ENCODE results near the gene CSNK1D.

GRCh38 chr17:82214012-82214628, 59.4 kb downstream of the CSNK1D start:
- TF ChIP-seq POLR2AphosphoS5 (IDR thresholded peaks at IDR 0.05) (no peak), POLR2A (IDR thresholded peaks at IDR 0.05) (no peak), EP300 (IDR thresholded peaks at IDR 0.05) (no peak)
- TF ChIP-seq, protein P1, sequence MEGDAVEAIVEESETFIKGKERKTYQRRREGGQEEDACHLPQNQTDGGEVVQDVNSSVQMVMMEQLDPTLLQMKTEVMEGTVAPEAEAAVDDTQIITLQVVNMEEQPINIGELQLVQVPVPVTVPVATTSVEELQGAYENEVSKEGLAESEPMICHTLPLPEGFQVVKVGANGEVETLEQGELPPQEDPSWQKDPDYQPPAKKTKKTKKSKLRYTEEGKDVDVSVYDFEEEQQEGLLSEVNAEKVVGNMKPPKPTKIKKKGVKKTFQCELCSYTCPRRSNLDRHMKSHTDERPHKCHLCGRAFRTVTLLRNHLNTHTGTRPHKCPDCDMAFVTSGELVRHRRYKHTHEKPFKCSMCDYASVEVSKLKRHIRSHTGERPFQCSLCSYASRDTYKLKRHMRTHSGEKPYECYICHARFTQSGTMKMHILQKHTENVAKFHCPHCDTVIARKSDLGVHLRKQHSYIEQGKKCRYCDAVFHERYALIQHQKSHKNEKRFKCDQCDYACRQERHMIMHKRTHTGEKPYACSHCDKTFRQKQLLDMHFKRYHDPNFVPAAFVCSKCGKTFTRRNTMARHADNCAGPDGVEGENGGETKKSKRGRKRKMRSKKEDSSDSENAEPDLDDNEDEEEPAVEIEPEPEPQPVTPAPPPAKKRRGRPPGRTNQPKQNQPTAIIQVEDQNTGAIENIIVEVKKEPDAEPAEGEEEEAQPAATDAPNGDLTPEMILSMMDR (IDR thresholded peaks at IDR 0.05) = no peak

Measured in stomach (tissue), 4 donors.